Fibroblast of skin of abdomen (primary cell): ENCODE measurements around the gene PANX1. TPM values are rescaled to one million over a fixed set of nuclear protein-coding genes. Genes with fewer than 3 reads are reported as not detected.
"Not testable (repeated sequence)": the region's sequence is repeated elsewhere in the genome, so short reads cannot be mapped to it uniquely, and the experiment has no call there.

Source experiments
- DNase-seq: peaks from one replicate; pipeline ENCODE4 v3.0.0-alpha.2; 2013
- polyA plus RNA-seq, 2 experiments: library from polyadenylated mRNA; unstranded; fragments of 120-200 nt; gene quantifications; one replicate each; pipeline ENCODE4 v1.2.1, GENCODE V29; 2013; ENCODE audit not compliant: insufficient read length in 2 of 2

Gene PANX1, protein sequence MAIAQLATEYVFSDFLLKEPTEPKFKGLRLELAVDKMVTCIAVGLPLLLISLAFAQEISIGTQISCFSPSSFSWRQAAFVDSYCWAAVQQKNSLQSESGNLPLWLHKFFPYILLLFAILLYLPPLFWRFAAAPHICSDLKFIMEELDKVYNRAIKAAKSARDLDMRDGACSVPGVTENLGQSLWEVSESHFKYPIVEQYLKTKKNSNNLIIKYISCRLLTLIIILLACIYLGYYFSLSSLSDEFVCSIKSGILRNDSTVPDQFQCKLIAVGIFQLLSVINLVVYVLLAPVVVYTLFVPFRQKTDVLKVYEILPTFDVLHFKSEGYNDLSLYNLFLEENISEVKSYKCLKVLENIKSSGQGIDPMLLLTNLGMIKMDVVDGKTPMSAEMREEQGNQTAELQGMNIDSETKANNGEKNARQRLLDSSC
- 30.1 TPM for polyA plus RNA-seq (2013, experiment 1 of 2; ENCODE audit: insufficient read length)
- 29.5 TPM for polyA plus RNA-seq (2013, experiment 2 of 2; ENCODE audit: insufficient read length)

DNA sequence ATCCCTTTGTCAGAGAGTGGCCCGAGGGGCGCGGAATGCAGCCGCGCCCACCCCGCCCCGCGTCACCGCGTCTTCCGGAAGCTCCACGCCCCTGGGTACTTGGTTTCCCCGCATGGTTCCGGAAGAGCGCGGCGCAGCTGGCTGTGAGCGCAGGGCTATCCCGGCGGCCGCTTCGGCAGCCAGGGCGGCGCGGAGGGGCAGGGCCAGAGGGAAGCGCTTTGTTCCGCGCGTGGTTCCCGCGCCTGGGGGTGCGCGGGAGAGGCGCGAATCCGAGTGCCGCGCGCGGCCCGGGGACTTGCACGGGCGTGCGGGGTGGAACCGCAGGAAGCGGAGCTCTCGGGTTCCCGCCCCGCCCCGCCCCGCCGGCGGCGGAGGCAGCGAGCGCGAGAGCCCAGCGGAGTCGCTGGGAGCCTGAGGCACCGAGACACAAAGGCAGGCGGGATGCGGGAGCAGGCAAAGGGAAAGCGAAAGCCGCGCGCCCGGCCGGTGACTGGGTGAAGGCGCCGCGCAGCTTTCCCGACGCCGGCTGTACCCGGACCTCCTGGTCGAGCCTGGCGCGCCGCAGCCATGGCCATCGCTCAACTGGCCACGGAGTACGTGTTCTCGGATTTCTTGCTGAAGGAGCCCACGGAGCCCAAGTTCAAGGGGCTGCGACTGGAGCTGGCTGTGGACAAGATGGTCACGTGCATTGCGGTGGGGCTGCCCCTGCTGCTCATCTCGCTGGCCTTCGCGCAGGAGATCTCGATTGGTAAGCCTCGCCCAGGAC lies at the start of gene PANX1:
TSS of gene PANX1 (plus strand) at position 96 of the 766 bp plus-strand sequence. CDS start at position 568, 472 bp downstream.
- peak; percentile 85 for DNase-seq

DNA sequence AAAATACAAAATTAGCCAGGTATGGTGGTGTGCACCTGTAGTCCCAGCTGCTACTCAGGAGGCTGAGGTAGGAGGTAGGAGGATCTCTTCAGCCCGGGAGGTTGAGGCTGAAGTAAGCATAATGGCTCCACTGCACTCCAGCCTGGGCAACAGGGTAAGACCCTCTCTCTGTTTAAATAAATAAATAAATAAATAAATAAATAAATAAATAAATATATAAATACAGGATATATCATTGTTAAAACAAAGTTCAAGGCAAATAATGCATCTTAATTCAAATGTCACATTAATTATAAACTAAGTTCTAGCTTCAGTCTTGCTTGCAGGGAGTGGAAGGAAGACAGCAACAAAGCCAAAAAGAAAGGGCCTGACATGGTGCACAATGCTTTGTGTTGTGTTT lies 44.5 kb upstream of the PANX1 start:
- DNase-seq, result no peak

DNA sequence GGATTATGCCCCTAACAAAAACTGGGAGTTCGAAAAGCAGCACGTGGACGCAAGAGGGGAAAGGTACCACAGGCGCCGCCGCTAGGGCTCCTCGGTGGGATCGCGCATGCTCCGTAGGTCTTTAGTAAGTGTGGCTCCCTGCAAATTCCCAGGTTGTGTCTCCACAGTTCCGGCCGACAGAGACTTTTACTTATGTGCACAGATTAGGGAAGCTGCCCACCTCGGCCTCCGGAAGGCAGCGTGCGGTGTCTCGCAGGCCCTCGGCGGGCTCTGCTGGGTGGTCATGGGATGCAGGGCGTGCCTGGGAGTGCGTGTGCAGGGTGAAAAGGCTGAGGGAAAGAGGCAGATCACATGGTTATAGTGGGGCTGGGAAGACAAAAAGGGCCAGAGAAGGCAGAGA lies 39.7 kb upstream of the PANX1 start:
- no peak for DNase-seq

DNA sequence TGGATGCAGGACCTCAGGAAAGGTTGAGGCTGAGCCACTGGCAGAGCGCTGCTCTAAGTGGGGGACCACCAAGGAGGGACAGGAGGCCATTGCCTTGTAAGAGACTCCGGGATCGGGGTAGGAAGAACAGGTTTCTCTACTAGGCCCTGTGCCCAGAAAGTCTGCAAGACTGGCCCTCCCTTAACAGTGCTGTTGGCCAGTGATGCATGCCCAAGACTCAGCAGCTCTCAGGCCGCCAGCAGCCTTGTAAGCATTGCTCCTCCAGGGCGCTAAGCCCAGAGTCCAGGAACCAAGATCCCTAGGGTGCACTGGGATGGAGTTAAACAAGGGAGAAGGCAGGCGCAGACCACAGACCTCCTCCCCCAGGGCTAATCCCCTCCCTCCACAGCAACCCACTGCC lies 39.3 kb upstream of the PANX1 start:
- DNase-seq, result no peak

DNA sequence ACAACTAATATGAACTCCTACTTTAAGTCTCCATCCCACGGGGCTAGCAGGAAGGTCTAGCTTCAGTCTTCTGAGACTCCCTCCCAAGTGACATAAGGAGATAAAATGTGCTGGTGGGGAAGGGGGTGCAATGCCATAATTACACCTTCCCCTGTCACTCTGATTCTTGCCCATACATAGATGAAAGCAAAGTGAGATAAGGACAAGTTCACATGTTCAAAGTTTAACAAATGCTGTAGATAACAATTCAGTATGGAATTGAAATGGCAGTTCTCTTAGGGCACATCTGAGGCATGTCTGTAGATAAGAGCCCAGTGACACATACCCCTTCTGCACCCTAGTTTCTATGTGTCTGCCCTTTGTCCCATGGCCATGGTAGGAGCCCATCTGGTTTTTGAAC lies 38.2 kb upstream of the PANX1 start:
- DNase-seq, result no peak

DNA sequence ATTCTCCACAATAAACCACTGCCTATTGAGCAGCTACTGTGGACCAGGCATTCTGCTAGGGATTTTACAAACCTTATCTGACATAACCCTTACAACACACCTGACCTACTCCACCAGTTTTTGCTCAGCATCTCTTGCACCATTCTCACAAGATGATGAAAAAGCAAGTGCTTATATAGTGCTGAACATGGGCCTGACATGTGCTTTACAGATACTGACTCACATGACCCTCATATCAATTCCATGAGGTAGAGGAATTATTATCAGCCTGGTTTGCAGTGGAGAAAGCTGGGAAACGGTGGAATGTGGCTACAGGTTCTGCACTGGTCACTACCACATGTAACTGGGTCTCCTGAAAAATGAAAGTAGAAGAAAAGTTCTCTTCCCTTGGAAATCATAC lies 37.5 kb upstream of the PANX1 start:
- no peak for DNase-seq

DNA sequence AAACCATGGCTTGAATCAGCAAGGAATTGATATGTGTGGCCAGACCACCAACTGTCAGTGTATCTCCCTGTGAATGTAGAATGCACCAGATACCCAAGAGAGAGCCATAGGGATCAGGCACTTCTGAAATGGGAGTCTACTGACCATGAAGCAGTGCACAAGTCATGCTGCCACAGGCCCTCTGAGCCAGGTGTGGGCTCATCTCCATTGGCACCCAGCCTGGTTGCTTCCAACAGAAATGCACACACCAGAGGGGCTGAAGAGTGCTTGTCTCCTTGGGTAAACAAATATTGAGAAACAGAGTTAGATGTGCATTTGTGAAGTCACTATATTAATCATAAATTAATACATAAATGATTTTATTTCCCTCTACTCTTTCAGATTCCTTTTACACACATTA lies 28.4 kb upstream of the PANX1 start:
- no peak for DNase-seq

DNA sequence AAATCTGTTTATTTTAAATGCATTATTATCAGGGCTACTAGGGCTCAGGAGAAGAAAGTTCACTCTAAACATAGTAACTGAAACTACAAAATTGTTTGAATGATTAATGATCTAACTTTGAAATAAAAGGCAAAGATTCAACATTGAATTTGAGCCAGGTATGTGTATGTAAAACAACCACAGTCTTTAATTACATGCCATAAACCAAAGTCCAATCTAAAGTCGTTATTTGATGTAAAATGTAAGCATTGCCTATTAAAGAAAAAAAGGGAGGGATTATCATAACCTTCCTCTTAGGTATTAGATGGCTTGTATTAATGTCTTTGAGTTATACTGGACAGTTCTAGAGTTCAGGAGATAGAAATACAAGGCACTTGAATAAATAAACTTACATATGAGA lies 25.2 kb upstream of the PANX1 start:
- no peak for DNase-seq

DNA sequence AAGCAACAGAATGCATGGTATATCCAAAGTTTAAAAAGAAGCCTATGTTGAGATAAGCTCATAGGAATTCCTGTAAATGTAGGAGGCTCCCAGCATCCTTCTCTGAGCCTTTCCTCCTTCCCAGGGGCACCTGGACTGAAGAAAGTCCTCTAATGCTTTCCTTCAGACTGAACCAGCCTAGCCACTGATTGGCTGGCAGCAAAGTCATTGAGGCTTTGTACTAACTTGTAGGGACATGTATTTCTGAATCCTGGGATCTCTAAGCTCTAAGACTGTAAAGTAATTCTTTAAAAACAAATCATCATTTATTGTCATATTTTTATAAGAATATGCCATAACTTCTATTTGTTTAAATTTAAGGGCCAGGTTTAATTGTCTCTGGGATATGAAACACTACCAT lies 23.9 kb upstream of the PANX1 start:
- no peak for DNase-seq

DNA sequence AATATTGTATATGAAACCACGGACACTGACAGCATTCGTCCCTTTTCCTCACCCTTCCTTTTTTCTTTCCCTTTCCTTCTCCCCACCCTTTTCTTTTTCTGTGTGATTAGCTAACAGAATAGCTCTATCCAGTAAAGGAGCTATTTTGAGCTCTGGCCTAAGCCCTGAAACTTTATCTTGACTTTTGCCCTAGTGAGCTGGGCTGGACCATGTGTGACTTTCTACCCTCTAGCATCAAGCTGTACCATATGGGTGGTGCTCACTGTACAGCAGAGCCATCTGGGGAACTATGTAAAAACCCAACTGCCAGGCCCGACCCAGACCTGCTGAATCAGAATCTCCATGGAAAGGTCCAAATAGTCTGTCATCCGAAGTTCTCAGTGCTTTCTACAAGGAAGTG lies 21.9 kb upstream of the PANX1 start:
- DNase-seq, result no peak

DNA sequence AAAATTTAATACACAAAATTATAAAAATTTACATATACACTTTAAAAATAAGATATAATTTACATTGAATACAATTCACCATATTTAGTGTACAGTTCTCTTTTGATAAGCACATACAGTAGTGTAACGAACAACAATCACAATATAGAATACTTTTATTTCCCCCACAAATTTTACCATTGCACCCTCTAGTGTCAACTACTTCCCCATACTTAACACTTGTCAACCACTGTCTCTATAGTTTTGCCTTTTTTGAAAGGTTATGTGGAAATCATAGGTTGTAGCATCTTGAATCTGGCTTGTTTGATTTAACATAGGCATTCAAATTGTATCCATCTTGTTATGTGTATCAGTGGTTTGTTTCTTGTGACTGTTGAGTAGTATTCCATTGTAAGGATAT lies 21.3 kb upstream of the PANX1 start:
- no peak for DNase-seq

DNA sequence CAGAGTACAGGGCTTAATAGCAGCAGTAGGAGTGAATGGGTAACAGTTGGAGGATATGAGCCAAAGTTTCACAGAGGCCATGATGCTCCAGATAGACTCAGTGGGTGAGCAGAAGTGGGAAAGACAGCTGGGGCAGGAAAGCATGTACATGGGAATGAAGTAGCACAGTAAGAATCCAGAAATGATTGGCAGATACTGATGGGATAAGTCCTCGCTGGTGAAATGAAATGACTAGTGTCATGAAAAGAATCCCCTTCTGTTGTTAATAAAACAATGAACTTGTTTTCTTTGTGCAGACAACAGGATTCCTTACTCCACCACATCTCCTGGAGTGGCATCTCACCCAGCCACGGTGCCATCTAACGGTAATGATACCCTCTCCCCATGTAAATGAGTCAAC lies 17.4 kb upstream of the PANX1 start:
- DNase-seq, result no peak

DNA sequence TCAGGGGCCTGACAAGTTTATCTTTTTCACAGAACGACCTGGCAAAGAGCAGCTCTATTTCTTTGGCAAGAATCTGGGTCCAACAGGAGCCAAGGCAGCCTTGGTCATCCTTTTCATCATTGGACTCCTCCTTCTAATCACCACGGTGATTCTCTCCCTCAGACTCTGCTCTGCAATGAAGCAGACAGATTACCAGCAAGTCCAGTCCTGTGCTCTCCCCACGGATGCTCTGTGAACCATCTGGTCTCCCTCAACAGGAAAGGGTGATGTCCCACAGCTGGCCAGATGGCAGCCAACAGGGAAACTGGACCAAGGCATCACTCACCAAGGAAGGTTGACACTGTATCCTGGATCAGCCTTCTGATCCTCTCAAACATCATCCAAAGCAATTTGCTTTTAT lies 17.0 kb upstream of the PANX1 start:
- DNase-seq, result no peak

DNA sequence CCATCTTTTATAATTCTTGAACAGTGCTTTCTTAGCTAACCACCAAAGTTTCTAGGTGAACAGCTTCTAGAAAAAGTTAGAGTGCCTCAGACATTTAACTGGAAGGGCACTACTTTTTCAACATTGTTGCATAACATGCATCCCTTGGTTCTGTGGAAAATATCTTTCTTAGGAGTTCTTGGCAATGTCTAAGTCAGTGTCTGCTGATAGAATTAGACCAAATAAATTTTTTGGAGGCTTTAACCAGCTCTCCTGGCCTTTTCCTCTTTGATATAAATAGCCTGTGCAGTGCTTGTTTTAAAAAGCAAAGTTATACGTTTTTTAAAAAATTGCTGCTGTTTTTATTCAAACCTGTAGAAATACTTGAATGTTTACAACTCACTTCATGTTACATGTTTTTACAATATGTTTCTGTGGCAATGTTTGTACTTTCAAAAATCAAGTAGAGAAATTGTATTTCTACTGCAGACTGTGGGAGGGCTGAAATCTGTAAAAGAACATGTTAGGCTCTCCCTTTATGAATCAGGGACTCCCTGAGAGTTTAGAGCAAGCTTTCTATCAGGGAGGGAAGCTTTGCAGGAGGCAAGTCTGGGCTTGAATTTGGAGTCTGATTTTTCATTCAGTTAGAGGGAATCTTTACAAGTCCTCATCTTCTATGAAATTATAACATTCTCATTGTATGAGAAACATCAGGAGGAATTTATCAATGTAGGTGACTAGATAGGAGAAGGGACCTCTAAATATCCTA lies 16.3 kb upstream of the PANX1 start:
- no peak for DNase-seq

DNA sequence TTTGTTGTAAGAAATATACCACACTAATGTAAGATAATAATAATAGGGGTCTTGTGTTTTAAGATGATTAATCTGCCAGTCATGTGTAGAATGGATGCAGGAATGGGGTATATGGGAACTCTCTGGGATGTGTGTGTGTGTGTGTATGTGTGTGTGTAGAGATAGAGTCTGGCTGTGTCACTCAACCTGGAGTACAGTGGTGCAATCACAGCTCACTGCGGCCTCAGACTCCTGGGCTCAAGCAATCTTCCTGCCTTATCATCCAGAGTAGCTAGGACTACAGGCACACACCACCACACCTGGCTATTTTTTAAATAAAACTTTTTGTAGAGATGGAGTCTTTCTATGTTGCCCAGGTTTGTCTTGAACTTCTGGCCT lies 11.5 kb upstream of the PANX1 start:
- no peak for DNase-seq

DNA sequence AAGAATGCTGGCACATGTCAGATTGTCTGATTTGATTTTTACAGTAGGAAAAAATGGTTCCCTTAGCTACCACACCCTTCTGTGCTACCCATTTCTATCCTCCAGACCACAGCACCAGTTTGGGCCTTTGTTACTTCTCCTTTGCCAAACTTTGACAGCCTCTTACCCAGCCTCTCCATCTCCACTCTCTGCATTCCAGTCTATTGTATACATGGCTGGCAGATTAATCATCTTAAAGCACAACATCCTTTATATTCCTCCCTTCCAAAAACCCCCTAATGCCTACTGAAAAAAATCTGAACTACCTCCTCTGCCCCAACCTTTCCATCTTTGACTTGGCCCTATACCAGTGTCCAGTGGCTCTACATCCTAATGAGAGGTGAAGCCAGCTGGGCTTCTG lies 10.8 kb upstream of the PANX1 start:
- DNase-seq, result peak; percentile 33

DNA sequence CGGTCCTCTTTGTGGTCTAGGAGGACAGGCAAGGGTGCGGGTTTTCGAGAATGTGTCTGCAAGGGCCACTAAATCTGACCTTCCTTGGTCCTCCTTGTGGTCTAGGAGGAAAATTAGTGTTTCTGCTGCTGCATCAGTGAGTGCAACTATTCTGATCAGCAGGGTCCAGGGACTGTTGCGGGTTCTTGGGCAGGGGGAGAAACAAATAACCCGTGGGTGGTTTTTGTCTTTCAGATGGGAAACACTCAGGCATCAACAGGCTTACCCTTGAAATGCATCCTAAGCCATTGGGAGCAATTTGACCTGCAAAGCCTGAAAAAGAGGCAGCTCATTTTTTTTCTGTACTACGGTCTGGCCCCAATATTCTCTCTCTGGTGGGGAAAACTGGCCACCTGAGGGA lies 9.0 kb upstream of the PANX1 start:
- not testable (repeated sequence) for DNase-seq

DNA sequence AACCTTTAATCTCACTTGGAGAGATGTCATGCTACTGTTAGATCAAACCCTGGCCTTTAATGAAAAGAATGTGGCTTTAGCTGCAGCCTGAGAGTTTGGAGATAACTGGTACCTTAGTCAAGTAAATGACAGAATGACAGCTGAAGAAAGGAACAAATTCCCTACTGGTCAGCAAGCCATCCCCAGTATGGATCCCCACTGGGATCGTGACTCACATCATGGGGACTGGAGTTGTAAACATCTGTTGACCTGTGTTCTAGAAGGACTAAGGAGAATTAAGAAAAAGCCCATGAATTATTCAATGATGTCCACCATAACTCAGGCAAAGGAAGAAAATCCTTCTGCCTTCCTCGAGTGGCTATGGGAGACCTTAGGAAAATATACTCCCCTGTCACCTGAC lies 8.1 kb upstream of the PANX1 start:
- not testable (repeated sequence) for DNase-seq

DNA sequence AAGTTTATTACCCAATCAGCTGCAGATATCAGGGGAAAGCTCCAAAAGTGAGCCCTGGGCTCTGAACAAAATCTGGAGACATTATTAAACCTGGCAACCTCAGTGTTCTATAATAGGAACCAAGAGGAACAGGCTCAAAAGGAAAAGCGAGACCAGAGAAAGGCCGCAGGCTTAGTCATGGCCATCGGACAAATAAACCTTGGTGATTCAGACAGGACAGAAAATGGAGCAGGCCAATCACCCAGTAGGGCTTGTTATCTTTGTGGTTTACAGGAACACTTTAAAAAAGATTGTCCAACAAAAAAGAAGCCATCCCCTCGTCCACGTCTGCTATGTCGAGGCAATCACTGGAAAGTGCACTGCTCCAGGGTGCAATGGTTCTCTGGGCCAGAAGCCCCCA lies 7.7 kb upstream of the PANX1 start:
- no peak for DNase-seq

DNA sequence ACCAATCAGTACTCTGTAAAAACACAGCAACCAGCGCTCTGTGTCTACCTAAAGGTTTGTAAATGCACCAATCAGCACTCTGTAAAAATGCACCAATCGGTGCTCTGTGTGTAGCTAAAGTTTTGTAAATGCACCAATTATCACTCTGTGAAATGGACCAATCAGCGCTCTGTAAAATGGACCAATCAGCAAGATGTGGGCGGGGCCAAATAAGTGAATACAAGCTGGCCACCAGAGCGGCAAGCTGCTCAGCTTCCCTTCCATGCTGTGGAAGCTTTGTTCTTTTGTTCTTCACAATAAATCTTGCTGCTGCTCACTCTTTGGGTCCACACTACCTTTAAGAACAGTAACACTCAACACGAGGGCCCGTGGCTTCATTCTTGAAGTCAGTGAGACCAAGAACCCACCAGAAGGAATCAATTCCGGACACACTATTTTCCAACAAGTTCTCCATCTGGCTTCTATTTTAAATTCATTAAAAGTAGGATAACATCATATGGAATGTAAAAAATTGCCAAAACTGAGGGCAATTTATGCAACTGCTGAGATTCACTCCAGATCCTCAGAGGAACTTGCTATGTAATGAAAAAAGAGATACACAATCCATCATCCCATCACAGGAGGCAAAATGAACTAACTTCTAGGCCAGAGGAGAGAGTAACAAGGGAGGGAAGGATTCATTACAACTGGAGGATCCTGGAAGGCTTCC lies 3.1 kb upstream of the PANX1 start:
- peak; percentile 73 for DNase-seq

DNA sequence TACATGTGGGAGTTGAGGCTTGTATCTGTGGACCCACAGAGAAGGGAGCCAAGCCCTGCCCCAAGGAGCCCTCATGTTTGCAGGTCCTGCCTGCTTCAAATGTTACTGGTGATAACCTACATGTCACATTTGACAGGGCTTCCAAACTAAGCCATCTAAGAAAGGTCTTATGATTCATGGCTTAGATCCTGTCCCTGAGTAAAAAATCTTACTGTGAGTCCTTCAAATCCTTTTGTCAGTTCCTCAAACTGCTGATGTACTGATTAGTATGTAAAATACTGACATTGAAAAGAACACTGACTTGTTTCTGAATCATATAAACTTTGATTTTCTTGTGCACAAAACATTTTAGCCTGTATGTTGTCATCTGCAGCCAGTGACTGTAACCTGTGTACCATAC lies 1.0 kb upstream of the PANX1 start:
- DNase-seq, result no peak

DNA sequence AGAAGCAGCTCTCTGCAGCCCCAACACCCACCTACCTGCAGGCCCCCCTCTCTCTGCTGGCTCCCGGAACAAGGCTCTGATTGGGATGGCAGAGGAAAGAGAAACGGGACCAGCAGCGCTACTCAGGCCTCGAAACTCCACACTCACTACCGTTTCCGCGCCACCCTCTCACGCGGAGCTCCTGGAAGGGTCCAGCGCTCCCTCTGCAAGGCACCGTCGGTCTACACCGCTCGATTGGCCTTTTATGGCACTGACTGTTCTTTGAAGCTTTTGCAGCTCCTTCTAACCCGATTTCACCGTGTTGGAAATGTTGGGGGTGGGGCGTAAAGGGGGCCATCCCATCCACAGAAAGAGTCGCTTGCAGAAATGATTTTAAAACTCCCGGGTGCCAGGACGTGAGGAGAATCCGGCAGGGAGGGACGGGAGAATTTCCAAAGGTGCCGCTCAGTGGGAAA lies 323 bp upstream of the PANX1 start:
- peak; percentile 27 for DNase-seq
